HepG2 (cell line): Measurements from ENCODE around the gene PXT1. TPM values are rescaled to one million over a fixed set of nuclear protein-coding genes. Genes with fewer than 3 reads are reported as not detected.

Experiments
- ATAC-seq: fragments of 200-7000 bp; cut with Tn5 transposase; 3 replicates; pipeline ENCODE4 v1.9.1; 2020; ENCODE audit warnings: mild to moderate bottlenecking, moderate library complexity
- BruUV-seq: library from RNA; stranded (reverse); fragments of 400-500 nt; replicated peaks from 2 replicates; lab custom pipeline; 2021; lab: Mats Ljungman, UMichigan
- CTCF ChIA-PET: fragments of 300-600 bp; formaldehyde crosslinking; extraction: SDS; loops from one replicate; lab custom pipeline; 2021; ENCODE audit warnings: low total read pairs, inconsistent platforms, low intra/inter-chr PET ratio; lab: Yijun Ruan, JAX
- POLR2A ChIA-PET: fragments of 350-600 bp; sonication (Branson Sonifier 250); formaldehyde crosslinking; loops from one replicate; lab custom pipeline; 2020; ENCODE audit warnings: antibody characterized with exemption, inconsistent platforms; lab: Yijun Ruan, JAX
- DNase-seq: peaks from one replicate; pipeline ENCODE4 v3.0.0-alpha.2; 2015; ENCODE audit warnings: low spot score
- FAIRE-seq: peaks from 3 replicates; lab custom pipeline; 2011; peaks lifted over from hg19 to GRCh38; lab: Jason Lieb, UNC
- H2AFZ ChIP-seq: one replicate; pipeline ENCODE4 v1.6.1; 2011; ENCODE audit warnings: low read length, inconsistent platforms
- H3K27ac ChIP-seq: fragments of 300-600 bp; 3 replicates; pipeline ENCODE4 v1.8.0; 2011; ENCODE audit warnings: mixed run types, mild to moderate bottlenecking, mixed read lengths, low read length, inconsistent platforms; ENCODE audit not compliant: insufficient read depth; ENCODE audit errors: extremely low read length
- H3K27me3 ChIP-seq, 2 experiments: fragments of 200-600 bp in 1 of 2; 2 replicates in 1 of 2; 3 replicates in 1 of 2; pipeline versions ENCODE4 v1.6.0 to v1.8.0; 2011; ENCODE audit warnings: low read length in 2 of 2, mild to moderate bottlenecking in 2 of 2, moderate library complexity in 2 of 2, inconsistent platforms in 1 of 2; ENCODE audit not compliant: insufficient read depth in 2 of 2, control insufficient read depth in 1 of 2
- H3K36me3 ChIP-seq, 2 experiments: fragments of 200-600 bp in 1 of 2; replicated peaks in 1 of 2; 2 replicates in 1 of 2; 3 replicates in 1 of 2; pipeline versions ENCODE4 v1.5.1 to v1.8.0; 2011; ENCODE audit warnings: low read length in 2 of 2, inconsistent platforms in 1 of 2; ENCODE audit not compliant: insufficient read depth in 2 of 2, control insufficient read depth in 1 of 2
- H3K4me1 ChIP-seq: 2 replicates; pipeline ENCODE4 v1.5.1; 2012; ENCODE audit warnings: low read length, inconsistent platforms; ENCODE audit not compliant: insufficient read depth
- H3K4me2 ChIP-seq: 2 replicates; pipeline ENCODE4 v1.6.0; 2011; ENCODE audit warnings: low read depth, low read length, inconsistent platforms
- H3K4me3 ChIP-seq, 3 experiments: fragments of 200-600 bp in 1 of 3; sonication (generic), shearing (Covaris generic) in 1 of 3; replicated peaks in 1 of 3; 2 replicates each; pipeline ENCODE4 v1.5.1; 2011 to 2016; ENCODE audit warnings: low read length in 3 of 3, inconsistent platforms in 2 of 3, low read depth in 2 of 3, mild to moderate bottlenecking in 2 of 3, control low read depth in 1 of 3, mixed read lengths in 1 of 3; ENCODE audit not compliant: insufficient read depth in 1 of 3
- H3K79me2 ChIP-seq: one replicate; pipeline ENCODE4 v1.6.1; 2011; ENCODE audit warnings: low read length, inconsistent platforms; ENCODE audit not compliant: insufficient read depth
- H3K9ac ChIP-seq: 2 replicates; pipeline ENCODE4 v1.6.0; 2011; ENCODE audit warnings: mild to moderate bottlenecking, low read depth, low read length, inconsistent platforms; ENCODE audit not compliant: insufficient read depth
- H3K9me3 ChIP-seq: 2 replicates; pipeline ENCODE4 v1.5.1; 2012; ENCODE audit warnings: mild to moderate bottlenecking, low read length
- H4K20me1 ChIP-seq: 2 replicates; pipeline ENCODE4 v1.6.0; 2011; ENCODE audit warnings: inconsistent platforms, mild to moderate bottlenecking, low read length, moderate library complexity; ENCODE audit not compliant: insufficient read depth
- CENPX ChIP-seq: sonication (generic); formaldehyde crosslinking; IDR thresholded peaks from 2 replicates; pipeline ENCODE4 v1.9.0; 2021; ENCODE audit warnings: mild to moderate bottlenecking, missing genetic modification reagents, moderate library complexity
- ELF1 ChIP-seq: sonication (generic); formaldehyde crosslinking; IDR thresholded peaks from 2 replicates; pipeline ENCODE4 v1.4.0; 2020; ENCODE audit warnings: missing genetic modification reagents
- HOXD1 ChIP-seq: sonication (generic); formaldehyde crosslinking; IDR thresholded peaks from 2 replicates; pipeline ENCODE4 v1.5.0; 2020; ENCODE audit warnings: missing genetic modification reagents
- KLF6 ChIP-seq: IDR thresholded peaks from 2 replicates; pipeline ENCODE4 v1.8.0; 2016; ENCODE audit warnings: missing biosample characterization, missing genetic modification reagents
- RFXANK ChIP-seq: IDR thresholded peaks from 2 replicates; pipeline ENCODE4 v1.6.1; 2016
- SNRNP70 ChIP-seq: fragments of 200-400 bp; formaldehyde crosslinking; IDR thresholded peaks from 2 replicates; pipeline ENCODE4 v1.6.1; 2017; ENCODE audit warnings: mild to moderate bottlenecking, low read depth, low read length, moderate library complexity
- SP140L ChIP-seq: sonication (generic); formaldehyde crosslinking; IDR thresholded peaks from 2 replicates; pipeline ENCODE4 v1.4.0; 2020; ENCODE audit warnings: missing genetic modification reagents, borderline replicate concordance
- SRSF1 ChIP-seq: fragments of 200-400 bp; formaldehyde crosslinking; optimal IDR thresholded peaks from 2 replicates; pipeline ENCODE3; 2017; ENCODE audit warnings: mild to moderate bottlenecking, low read depth, low read length, moderate library complexity
- ZNF343 ChIP-seq: sonication (generic); formaldehyde crosslinking; IDR thresholded peaks from 2 replicates; pipeline ENCODE4 v1.4.0; 2020; ENCODE audit warnings: mild to moderate bottlenecking, missing genetic modification reagents
- ZNF562 ChIP-seq: sonication (generic); formaldehyde crosslinking; IDR thresholded peaks from 2 replicates; pipeline ENCODE4 v1.8.0; 2022; ENCODE audit warnings: missing genetic modification reagents, borderline replicate concordance
- ZNF629 ChIP-seq: sonication (generic); formaldehyde crosslinking; conservative IDR thresholded peaks from 2 replicates; pipeline ENCODE4 v1.5.0; 2020; ENCODE audit warnings: missing genetic modification reagents
- ZNF747 ChIP-seq: sonication (generic); formaldehyde crosslinking; IDR thresholded peaks from 2 replicates; pipeline ENCODE4 v1.8.1; 2023; ENCODE audit warnings: missing genetic modification reagents, mild to moderate bottlenecking, borderline replicate concordance
- WGBS: methylation state at CpG from one replicate; pipeline ENCODE4 v1.1.6; 2017; ENCODE audit warnings: low lambda C conversion rate; 5-methylcytosine and 5-hydroxymethylcytosine counted together
- in situ Hi-C: cut with HindIII; loops from 2 replicates; pipeline ENCODE4 v1.10.0; 2017; ENCODE audit warnings: low pct_unique_long_range_greater_than_20kb; ENCODE audit not compliant: extremely low pct_ligation_motif_present
- intact Hi-C: fragments of 100-400 bp; cut with micrococcal nuclease; formaldehyde crosslinking; loops from one replicate; pipeline ENCODE4 v1.10.0; 2022; ENCODE audit not compliant: unreplicated experiment
- polyA plus RNA-seq, 8 experiments: library from polyadenylated mRNA; depleted of rRNA in 3 of 8; stranded (reverse) in 7 of 8; unstranded in 1 of 8; fragments of >200 nt; fragmentation: Illumina TruSeq in 4 of 8; extraction: Trizol in 4 of 8; gene quantifications; 2 replicates each; pipeline versions ENCODE4 v1.2.1 to v1.2.3, GENCODE V29; 2011 to 2016; ENCODE audit warnings: low read depth in 4 of 8, missing spikeins in 1 of 8, mixed read lengths in 1 of 8; ENCODE audit not compliant: insufficient read depth in 1 of 8
- total RNA-seq, 5 experiments: library from RNA; depleted of rRNA; stranded (reverse); fragments of >200 nt; fragmentation: Illumina TruSeq; extraction: Trizol; gene quantifications; 2 replicates each; pipeline ENCODE4 v1.2.3, GENCODE V29; 2016; ENCODE audit warnings: low read depth in 1 of 5
- TF ChIP-seq, protein P1 (sequence below): IDR thresholded peaks from 2 replicates; pipeline ENCODE4 v1.6.1; 2016; ENCODE audit warnings: missing genetic modification reagents, missing compliant biosample characterization
- TF ChIP-seq, protein P2 (sequence below): sonication (generic); formaldehyde crosslinking; IDR thresholded peaks from 2 replicates; pipeline ENCODE4 v1.4.0; 2020; ENCODE audit warnings: mild to moderate bottlenecking, missing genetic modification reagents, borderline replicate concordance
- TF ChIP-seq, protein P3 (sequence below): sonication (generic); formaldehyde crosslinking; IDR thresholded peaks from 2 replicates; pipeline ENCODE4 v1.9.0; 2021; ENCODE audit warnings: missing genetic modification reagents, mild to moderate bottlenecking, borderline replicate concordance
- TF ChIP-seq, protein P4 (sequence below): IDR thresholded peaks from 2 replicates; pipeline ENCODE4 v1.6.1; 2012; ENCODE audit warnings: low read depth, low read length, improper control_type of control experiment

Gene PXT1
- total and polyA plus RNA-seq, 2 of the 13 experiments (the other 11 are each of a cell fraction or from before 2014, with no cell fraction given), result 0.04 TPM; not detected in 1

DNA sequence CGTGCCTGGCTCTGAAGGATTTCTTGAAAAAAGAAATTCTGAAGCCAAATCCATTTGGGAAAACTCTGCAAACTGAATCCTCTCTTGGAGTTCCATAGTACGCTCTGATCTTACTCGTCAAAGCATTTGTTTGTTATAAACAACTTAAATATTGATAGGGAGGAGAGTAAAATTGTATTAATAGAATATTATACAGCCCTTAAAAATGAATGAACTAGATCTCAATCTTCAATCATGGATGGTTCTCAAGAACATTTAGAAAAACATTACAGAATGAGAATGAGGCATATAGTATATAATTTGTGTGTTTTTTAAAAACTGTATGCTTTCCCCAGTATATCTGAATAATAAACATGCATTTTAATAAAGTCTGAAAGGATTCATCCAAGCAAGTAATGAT is 25.0 kb upstream of the PXT1 start:
- intact Hi-C loops (no loop called here), in situ Hi-C loops (no loop called here)
- H3K9ac ChIP-seq, result no peak overlapping the region
- DNase-seq, result no peak
- BruUV-seq, result no TSS peak
- no peaks in the 10 kb centered on the region for H3K27me3 ChIP-seq
- no peak for ATAC-seq
- FAIRE-seq, result no peak
- H2AFZ ChIP-seq, result no peak overlapping the region
- WGBS, result 98% methylated on average over 3 of the region's 3 CpGs
- POLR2A ChIA-PET, result no interaction called here
- peaks cover 60% of the 10 kb centered on the region for H3K79me2 ChIP-seq
- H3K4me2 ChIP-seq, result no peak overlapping the region
- no peak overlapping the region for H3K27ac ChIP-seq
- H3K9me3 ChIP-seq, result no peaks in the 10 kb centered on the region
- peaks cover 18% of the 10 kb centered on the region for H4K20me1 ChIP-seq
- H3K36me3 ChIP-seq, result peaks cover 7 to 21% of the 10 kb centered on the region in 2 experiments
- H3K4me1 ChIP-seq, result no peaks in the 10 kb centered on the region
- CTCF ChIA-PET, result no interaction called here
- no peak overlapping the region for H3K4me3 ChIP-seq
- TF ChIP-seq SNRNP70 (no peak), ZNF747 (CRISPR knock-in tag) (no peak), HOXD1 (CRISPR knock-in tag) (no peak), KLF6 (CRISPR knock-in tag) (no peak), RFXANK (no peak), ZNF629 (no peak), CENPX (no peak), SP140L (no peak), ZNF343 (CRISPR knock-in tag) (no peak), ZNF562 (CRISPR knock-in tag) (no peak), SRSF1 (no peak), ELF1 (CRISPR knock-in tag) (no peak)
- TF ChIP-seq, protein P1, sequence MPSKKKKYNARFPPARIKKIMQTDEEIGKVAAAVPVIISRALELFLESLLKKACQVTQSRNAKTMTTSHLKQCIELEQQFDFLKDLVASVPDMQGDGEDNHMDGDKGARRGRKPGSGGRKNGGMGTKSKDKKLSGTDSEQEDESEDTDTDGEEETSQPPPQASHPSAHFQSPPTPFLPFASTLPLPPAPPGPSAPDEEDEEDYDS (CRISPR knock-in tag), result no peak
- TF ChIP-seq, protein P2, sequence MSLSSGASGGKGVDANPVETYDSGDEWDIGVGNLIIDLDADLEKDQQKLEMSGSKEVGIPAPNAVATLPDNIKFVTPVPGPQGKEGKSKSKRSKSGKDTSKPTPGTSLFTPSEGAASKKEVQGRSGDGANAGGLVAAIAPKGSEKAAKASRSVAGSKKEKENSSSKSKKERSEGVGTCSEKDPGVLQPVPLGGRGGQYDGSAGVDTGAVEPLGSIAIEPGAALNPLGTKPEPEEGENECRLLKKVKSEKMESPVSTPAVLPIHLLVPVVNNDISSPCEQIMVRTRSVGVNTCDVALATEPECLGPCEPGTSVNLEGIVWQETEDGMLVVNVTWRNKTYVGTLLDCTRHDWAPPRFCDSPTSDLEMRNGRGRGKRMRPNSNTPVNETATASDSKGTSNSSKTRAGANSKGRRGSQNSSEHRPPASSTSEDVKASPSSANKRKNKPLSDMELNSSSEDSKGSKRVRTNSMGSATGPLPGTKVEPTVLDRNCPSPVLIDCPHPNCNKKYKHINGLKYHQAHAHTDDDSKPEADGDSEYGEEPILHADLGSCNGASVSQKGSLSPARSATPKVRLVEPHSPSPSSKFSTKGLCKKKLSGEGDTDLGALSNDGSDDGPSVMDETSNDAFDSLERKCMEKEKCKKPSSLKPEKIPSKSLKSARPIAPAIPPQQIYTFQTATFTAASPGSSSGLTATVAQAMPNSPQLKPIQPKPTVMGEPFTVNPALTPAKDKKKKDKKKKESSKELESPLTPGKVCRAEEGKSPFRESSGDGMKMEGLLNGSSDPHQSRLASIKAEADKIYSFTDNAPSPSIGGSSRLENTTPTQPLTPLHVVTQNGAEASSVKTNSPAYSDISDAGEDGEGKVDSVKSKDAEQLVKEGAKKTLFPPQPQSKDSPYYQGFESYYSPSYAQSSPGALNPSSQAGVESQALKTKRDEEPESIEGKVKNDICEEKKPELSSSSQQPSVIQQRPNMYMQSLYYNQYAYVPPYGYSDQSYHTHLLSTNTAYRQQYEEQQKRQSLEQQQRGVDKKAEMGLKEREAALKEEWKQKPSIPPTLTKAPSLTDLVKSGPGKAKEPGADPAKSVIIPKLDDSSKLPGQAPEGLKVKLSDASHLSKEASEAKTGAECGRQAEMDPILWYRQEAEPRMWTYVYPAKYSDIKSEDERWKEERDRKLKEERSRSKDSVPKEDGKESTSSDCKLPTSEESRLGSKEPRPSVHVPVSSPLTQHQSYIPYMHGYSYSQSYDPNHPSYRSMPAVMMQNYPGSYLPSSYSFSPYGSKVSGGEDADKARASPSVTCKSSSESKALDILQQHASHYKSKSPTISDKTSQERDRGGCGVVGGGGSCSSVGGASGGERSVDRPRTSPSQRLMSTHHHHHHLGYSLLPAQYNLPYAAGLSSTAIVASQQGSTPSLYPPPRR (CRISPR knock-in tag), result no peak
- TF ChIP-seq, protein P3, sequence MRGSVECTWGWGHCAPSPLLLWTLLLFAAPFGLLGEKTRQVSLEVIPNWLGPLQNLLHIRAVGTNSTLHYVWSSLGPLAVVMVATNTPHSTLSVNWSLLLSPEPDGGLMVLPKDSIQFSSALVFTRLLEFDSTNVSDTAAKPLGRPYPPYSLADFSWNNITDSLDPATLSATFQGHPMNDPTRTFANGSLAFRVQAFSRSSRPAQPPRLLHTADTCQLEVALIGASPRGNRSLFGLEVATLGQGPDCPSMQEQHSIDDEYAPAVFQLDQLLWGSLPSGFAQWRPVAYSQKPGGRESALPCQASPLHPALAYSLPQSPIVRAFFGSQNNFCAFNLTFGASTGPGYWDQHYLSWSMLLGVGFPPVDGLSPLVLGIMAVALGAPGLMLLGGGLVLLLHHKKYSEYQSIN (CRISPR knock-in tag), result no peak
- TF ChIP-seq, protein P4, sequence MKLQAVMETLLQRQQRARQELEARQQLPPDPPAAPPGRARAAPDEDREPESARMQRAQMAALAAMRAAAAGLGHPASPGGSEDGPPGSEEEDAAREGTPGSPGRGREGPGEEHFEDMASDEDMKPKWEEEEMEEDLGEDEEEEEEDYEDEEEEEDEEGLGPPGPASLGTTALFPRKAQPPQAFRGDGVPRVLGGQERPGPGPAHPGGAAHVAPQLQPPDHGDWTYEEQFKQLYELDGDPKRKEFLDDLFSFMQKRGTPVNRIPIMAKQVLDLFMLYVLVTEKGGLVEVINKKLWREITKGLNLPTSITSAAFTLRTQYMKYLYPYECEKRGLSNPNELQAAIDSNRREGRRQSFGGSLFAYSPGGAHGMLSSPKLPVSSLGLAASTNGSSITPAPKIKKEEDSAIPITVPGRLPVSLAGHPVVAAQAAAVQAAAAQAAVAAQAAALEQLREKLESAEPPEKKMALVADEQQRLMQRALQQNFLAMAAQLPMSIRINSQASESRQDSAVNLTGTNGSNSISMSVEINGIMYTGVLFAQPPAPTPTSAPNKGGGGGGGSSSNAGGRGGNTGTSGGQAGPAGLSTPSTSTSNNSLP, result no peak
